Stimulated activated CD4-positive, alpha-beta T cell treated with anti-CD3 and anti-CD28 coated beads, Interleukin-2, amount 100 ng/mL, for 4 hours (primary cell): Measurements from ENCODE around the gene UBXN1.

ENCODE experiments used
- DNase-seq: peaks from one replicate; pipeline ENCODE4 v3.0.0-alpha.2; 2020; ENCODE audit warnings: low read depth

Gene UBXN1, protein sequence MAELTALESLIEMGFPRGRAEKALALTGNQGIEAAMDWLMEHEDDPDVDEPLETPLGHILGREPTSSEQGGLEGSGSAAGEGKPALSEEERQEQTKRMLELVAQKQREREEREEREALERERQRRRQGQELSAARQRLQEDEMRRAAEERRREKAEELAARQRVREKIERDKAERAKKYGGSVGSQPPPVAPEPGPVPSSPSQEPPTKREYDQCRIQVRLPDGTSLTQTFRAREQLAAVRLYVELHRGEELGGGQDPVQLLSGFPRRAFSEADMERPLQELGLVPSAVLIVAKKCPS

DNA sequence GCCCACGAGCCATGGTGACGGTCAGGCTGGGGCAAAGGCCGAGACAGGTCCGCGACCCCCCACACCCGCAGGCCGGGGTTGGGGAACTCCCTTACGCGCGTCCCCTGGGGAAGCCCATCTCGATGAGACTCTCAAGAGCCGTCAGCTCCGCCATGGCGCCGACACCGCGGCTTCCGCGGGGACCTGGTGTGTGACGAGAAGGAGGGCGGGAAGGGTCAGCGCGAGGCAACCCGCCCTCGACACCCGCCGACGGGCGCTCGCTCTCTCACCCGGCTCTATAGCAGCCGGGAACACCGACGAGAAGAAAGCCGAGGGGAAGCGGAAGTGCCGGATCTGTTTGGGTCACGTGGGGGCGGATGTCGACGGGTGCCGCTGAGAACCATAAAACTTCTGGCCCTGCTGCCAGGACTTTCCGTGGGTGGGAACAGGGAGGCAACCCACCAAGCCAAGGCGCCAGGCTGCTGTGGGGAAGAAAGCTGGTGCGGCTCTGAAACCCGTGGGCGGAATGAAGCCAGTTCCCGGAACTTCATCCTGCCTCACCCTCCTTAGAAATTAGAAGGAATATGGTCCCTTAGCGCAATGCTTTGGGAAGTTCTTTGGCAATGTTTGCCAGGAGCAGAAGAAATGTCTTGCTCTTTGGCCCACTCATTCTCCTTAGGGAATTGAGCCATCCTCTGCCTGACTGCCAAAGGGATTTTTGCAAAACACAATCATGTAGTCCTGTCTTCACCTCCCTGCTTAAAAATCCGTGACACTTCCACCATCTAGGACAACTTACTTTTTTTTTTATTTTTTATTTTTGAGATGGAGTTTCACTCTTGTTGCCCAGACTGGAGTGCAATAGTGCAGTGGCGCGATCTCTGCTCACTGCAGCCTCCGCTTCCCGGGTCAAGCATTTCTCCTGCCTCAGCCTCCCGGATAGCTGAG, at the start of gene UBXN1:
UBXN1 (minus strand) TSS at position 304 of the 927 bp plus-strand sequence; CDS start at position 154, 150 bp downstream.
- peak; percentile 77 for DNase-seq

- DNase-seq, result peak; percentile 79
These were observed 49.5 kb upstream of the UBXN1 start, which contains the start of gene TTC9C for GRCh38 chr11:62728171-62728988. Gene TTC9C, plus strand, starts transcription at chr11:62728486. Its CDS starts 363 bp downstream, at chr11:62728849.

GRCh38 chr11:62727872-62728170, 48.9 kb upstream of the UBXN1 start:
- DNase-seq, result peak; percentile 81

DNA sequence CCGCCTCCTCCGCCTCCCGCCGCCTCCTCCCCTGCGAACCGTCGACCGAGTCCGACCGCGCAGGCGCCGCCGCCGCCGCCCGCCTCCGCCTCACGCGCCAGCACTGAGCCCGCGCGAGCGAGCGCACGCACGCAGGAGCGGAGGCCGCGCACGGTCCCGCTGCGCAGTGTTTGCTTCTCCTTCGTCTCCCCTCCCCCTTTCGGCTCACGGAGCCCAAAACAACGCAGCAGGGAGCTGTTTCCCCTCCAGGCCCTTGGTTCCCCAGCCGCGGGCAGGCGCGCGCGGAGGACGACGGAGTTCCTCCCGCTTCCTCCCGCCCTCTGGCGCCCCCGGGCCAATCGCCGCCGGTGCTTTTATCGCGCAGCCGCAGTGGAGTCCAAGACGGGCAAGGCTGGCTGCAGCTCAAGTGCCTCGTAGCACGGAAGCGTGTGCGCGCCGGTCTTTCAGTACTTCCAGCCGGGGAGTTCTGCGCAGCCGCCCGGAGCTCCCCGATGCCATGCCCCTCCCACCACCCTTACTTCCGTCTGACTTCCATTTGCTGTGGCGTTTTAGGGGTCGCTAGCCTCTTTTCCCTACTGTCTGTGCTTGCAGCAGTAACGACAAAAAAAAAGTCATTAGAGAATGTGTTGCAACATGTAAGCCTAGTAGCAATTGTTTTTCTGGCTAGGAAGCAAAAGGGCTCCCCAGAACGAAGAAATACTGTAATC, 48.4 kb upstream of the UBXN1 start, which contains the start of gene HNRNPUL2:
HNRNPUL2 (minus strand) TSS at position 293 of the 707 bp plus-strand sequence. CDS start 301 bp downstream, outside the sequence.
- DNase-seq, result peak; percentile 98

GRCh38 chr11:62726915-62727164, 48.0 kb upstream of the UBXN1 start:
- DNase-seq, result peak; percentile 13

DNA sequence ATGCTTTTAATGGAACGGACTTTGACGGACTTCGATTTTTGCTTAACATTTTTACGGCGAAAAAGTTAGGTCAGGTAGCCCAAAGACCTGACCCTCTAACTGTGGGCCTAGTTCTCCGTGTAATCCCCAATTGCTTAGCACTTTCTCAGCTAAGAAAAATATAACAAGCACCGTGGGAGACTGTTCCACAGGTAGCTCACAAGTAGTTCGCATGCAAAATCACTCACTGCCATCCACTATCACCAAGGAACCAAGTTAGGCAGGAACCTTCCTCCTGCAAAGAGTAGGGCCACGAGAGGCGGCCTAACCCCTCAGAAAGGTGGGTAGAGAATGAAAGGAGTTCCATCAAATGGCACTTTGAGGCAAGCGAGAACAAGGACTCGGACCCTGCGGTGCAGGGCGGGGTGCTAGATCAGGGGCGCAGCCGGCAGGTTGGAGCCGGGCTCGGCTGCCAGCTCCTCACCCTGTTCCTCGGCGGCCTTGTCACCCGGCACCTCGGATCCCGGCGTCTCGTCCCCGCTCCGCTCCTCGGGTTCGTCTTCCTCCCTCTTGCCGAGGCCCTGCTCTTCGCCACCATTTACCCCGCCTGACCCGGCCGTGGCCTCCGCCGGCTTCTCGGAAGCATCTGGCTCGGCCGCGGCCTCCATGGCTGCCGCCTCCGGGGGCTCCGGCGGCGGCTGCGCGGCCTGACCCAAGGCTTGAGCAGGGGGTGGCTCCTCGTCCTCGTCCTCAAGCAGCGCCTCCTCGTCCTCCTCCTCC, 47.5 kb upstream of the UBXN1 start:
- DNase-seq, result no peak

GRCh38 chr11:62725646-62726045, 46.8 kb upstream of the UBXN1 start:
- no peak for DNase-seq

GRCh38 chr11:62724171-62724570, 45.3 kb upstream of the UBXN1 start:
- DNase-seq, result no peak

- DNase-seq, result no peak
These were observed 43.1 kb upstream of the UBXN1 start for GRCh38 chr11:62721994-62722393.

DNA sequence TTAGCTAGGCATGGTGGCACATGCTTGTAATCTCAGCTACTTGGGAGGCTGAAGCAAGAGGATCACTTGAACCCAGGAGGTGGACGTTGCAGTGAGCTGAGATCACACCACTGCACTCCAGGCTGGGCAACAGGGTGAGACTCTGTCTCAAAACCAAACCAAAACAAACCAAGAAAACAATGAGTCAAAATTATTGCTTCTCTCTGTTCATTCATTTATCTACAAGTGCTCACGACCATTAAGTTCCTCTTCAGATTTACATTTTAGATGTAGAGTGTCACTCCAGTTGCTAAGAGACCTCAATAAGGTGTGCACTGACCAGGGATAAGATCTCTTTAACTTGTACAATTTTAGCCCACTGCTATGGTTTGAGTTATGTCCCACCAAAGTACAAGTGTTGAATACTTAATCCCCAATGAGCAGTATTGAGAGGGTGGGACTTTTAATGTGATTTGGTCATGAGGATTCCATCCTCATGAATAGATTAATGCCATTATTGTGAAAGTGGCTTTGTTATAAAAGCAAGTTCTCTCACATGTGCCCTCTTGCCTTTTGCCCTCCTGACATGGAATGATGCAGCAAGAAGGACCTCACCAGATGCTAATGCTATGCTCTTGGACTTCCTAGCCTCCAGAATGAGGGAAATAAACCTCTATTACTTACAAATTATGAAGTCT, 40.6 kb upstream of the UBXN1 start:
- no peak for DNase-seq

- DNase-seq, result no peak
These were observed 37.9 kb upstream of the UBXN1 start for GRCh38 chr11:62716816-62717215.

- DNase-seq, result no peak
These were observed 37.3 kb upstream of the UBXN1 start for GRCh38 chr11:62716206-62716605.

GRCh38 chr11:62715150-62716130, 36.6 kb upstream of the UBXN1 start:
- DNase-seq, result no peak

DNA sequence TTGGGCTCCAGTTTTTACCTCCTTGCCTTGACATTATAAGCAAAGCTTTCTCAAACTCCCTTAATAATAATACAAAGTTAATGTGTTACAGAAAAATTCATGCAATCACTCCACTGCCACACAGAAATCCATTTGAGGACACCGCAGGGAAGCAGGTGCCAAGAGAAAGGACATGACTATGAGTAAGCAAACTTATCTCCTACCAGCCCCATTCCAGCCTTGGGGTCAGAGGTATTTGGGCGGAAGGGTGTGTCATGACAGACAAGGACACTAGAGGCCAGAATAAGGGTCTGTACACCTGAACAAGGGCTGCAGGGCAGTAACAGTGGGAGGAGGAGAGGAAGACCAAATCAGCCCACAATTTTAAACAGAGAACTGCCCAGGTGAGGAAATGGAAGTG, 34.5 kb upstream of the UBXN1 start:
- no peak for DNase-seq

DNA sequence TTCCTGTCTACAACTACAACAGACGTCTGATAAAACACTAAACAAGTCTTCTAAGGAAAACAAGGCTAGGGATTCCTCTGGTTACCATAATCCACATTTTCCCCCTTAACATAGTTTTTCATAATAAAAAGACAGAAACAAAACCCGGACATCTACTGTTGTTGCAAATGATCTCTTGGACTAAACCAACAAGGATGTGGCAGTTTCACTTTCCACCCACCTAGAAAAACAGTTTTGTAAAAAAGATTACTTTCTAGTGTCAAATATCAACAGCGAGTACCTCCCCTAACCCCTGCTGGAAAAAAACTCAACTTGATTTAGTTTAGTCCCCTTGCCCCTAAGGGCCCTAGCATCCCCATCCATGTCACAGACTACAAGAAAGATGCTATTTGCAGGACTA, 34.0 kb upstream of the UBXN1 start:
- no peak for DNase-seq

GRCh38 chr11:62712276-62712812, 33.5 kb upstream of the UBXN1 start:
- DNase-seq, result no peak

GRCh38 chr11:62710001-62710345, 31.1 kb upstream of the UBXN1 start:
- DNase-seq, result no peak

DNA sequence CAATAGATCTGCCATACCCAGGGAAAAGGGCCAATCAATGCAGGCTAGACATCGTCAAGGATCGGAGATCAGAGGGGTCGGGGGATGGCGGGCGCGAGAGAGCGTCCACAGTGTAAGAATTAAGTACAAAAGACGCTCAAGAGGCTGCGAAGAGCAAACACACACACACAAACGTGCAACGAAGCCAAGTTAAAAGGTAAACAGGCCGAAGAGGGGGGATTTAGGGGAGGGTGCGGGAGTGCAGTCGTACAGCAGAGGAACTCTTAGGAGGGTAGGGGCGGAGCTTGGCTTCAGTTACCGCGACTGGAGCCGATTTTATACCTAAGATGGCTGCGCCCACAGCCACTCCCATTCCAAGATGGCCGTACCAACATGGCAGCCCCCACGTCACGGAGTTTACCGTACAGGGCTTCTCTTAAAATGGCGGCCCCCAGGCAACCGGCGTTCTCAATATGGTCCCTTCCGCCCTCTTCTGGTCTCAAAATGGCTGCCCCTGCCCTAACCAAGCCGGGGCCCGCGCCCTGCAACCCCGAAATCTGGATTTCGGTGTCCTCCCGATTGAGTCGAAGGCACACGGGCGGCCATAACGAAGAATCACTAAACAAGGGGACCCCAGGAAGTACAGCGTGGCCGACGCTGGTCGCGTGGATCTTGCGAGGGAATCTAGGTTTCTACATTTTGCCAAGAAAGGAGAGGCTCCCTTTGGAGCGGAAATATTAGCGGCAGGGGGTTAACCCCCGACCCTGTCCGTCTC, 30.6 kb upstream of the UBXN1 start:
- DNase-seq, result peak; percentile 95
